Neutrophil (primary cell): ENCODE results near the gene SSR2.

ENCODE experiments used
- H3K27ac ChIP-seq: fragments of 200-600 bp; sonication (generic); 2 replicates; pipeline ENCODE4 v1.5.1; 2016; ENCODE audit warnings: mild to moderate bottlenecking, moderate library complexity
- H3K27me3 ChIP-seq: fragments of 200-600 bp; sonication (generic); 2 replicates; pipeline ENCODE4 v1.6.0; 2016; ENCODE audit warnings: mild to moderate bottlenecking
- H3K36me3 ChIP-seq: fragments of 200-600 bp; sonication (generic); 2 replicates; pipeline ENCODE4 v1.5.1; 2017
- H3K4me1 ChIP-seq, 2 experiments: fragments of 200-600 bp in 1 of 2; sonication (generic) in 1 of 2; 1 replicate in 1 of 2; 2 replicates in 1 of 2; pipeline versions ENCODE4 v1.5.1 to v1.6.1; 2013 to 2016; ENCODE audit warnings: low read depth in 1 of 2, low read length in 1 of 2, mild to moderate bottlenecking in 1 of 2, moderate library complexity in 1 of 2; ENCODE audit not compliant: control insufficient read depth in 1 of 2, insufficient read depth in 1 of 2
- H3K4me3 ChIP-seq, 2 experiments: fragments of 200-600 bp in 1 of 2; sonication (generic) in 1 of 2; 1 replicate in 1 of 2; 2 replicates in 1 of 2; pipeline ENCODE4 v1.5.1; 2013 to 2016; ENCODE audit warnings: low read depth in 1 of 2, low read length in 1 of 2, mild to moderate bottlenecking in 1 of 2, moderate library complexity in 1 of 2
- H3K9me3 ChIP-seq: fragments of 200-600 bp; sonication (generic); 2 replicates; pipeline ENCODE4 v1.5.1; 2016
- TF ChIP-seq, protein P1 (sequence below): fragments of 200-600 bp; sonication (generic); IDR thresholded peaks from 2 replicates; pipeline ENCODE4 v1.5.1; 2016; ENCODE audit warnings: antibody characterized with exemption

Gene SSR2

DNA sequence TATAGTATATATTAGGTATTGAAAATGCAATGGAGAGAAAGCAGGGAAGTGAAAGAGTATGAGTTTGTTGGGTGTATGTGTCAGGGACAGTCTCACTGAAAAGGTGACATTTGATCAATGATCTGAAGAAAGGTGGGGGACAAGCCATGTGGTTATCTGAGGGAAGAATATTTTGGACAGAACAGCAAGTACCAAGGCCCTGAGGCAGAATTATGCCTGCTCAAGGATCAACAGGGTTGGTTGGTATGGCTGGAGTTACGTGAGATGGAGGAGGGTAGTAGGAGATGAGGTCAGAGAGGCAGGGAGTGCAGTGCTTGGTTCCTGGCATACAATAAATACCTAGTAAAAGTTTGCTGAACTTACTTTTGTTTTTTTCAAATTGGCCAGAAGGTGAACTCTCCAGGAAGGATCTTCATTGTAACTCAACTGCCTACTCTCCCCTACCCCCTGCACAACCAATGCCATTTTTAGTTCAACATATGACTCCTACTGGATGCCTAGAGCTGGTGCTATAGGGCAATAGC is 35.6 kb upstream of the SSR2 start:
- H3K9me3 ChIP-seq, result no peaks in the 10 kb centered on the region
- TF ChIP-seq, protein P1, sequence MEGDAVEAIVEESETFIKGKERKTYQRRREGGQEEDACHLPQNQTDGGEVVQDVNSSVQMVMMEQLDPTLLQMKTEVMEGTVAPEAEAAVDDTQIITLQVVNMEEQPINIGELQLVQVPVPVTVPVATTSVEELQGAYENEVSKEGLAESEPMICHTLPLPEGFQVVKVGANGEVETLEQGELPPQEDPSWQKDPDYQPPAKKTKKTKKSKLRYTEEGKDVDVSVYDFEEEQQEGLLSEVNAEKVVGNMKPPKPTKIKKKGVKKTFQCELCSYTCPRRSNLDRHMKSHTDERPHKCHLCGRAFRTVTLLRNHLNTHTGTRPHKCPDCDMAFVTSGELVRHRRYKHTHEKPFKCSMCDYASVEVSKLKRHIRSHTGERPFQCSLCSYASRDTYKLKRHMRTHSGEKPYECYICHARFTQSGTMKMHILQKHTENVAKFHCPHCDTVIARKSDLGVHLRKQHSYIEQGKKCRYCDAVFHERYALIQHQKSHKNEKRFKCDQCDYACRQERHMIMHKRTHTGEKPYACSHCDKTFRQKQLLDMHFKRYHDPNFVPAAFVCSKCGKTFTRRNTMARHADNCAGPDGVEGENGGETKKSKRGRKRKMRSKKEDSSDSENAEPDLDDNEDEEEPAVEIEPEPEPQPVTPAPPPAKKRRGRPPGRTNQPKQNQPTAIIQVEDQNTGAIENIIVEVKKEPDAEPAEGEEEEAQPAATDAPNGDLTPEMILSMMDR, result no peak
- no peaks in the 10 kb centered on the region for H3K27me3 ChIP-seq
- H3K36me3 ChIP-seq, result peaks cover 15% of the 10 kb centered on the region
- H3K4me3 ChIP-seq, result no peak overlapping the region
- peaks cover 22 to 31% of the 10 kb centered on the region in 2 experiments for H3K4me1 ChIP-seq
- H3K27ac ChIP-seq, result no peak overlapping the region

DNA sequence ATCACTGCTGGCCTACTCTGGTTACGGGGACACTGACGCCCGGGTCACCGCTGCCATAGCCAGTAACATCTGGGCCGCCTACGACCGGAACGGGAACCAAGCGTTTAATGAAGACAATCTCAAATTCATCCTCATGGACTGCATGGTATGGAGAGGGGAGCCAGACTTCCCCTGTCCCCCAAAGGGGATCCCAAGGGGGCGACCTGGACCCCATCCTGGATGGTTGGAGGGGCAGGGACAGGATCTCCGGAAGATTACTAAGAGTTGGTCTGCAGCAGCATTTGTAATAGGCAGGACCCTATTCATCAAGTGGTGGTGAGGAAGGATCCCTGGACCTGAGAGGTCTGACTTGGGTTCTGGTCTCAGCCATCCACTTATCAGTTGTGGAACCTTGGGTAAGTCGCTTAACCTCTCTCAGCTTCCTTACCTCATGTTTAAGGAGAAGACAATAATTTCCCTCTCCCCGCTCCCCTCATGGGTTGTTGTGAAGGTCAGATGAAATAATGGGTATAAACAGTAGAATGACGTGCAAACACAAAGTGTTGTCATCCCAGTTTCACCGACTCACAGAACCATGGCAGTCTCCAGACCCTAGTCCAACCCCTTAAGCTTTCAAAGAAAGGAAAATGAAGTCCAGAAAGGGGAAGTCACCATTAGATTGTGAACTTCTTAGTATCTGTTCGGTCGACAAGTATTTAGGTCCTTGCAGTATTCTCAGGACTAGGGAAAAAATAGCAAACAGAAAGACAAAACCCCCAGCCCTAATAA is 34.7 kb upstream of the SSR2 start:
- TF ChIP-seq, protein P1, result no peak
- peaks cover 15% of the 10 kb centered on the region for H3K36me3 ChIP-seq
- H3K9me3 ChIP-seq, result no peaks in the 10 kb centered on the region
- H3K27ac ChIP-seq, result peak overlapping the region; percentile 85
- peak overlapping the region; percentile 87 to 98 for H3K4me3 ChIP-seq
- no peaks in the 10 kb centered on the region for H3K27me3 ChIP-seq
- peaks cover 22 to 31% of the 10 kb centered on the region in 2 experiments for H3K4me1 ChIP-seq

DNA sequence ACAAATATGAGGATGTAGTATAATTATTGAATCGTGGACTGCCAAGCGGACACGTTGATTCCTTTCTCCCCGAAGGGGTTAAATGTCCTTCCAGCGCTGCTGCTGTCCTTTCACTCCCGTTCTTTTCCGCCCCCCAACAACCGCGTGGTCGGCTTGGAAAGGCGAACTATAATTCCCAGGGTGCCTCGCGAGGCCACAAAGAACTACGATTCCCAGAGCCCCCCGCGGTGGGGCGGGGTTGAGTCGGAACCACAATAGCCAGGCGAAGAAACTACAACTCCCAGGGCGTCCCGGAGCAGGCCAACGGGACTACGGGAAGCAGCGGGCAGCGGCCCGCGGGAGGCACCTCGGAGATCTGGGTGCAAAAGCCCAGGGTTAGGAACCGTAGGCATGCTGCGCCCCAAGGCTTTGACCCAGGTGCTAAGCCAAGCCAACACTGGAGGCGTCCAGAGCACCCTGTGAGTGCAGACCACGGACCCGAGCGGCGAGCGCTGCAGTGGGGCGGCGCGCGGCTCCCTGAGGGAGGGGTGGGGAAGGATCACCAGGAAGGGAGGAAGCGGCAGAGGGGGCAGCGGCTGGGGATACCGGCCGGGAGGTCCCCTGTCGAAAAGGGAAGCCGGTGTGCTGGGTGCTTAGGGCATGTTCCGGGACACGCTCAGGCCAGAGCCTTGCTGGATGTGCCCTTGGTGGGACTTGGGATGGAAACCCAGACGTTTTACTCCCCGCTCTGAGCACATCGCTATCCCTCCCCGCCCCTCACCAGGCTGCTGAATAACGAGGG is 33.9 kb upstream of the SSR2 start, which contains the start of gene LAMTOR2:
Gene LAMTOR2 (plus strand): TSS at position 283 of the 781 bp plus-strand sequence. CDS start 108 bp downstream, at position 391.
- peaks cover 22 to 31% of the 10 kb centered on the region in 2 experiments for H3K4me1 ChIP-seq
- H3K27ac ChIP-seq, result peak within 1 kb of the TSS; percentile 85
- TF ChIP-seq, protein P1, result no peak
- peaks cover 15% of the 10 kb centered on the region for H3K36me3 ChIP-seq
- H3K9me3 ChIP-seq, result no peaks in the 10 kb centered on the region
- no peaks in the 10 kb centered on the region for H3K27me3 ChIP-seq
- peak within 1 kb of the TSS; percentile 87 to 98 for H3K4me3 ChIP-seq

DNA sequence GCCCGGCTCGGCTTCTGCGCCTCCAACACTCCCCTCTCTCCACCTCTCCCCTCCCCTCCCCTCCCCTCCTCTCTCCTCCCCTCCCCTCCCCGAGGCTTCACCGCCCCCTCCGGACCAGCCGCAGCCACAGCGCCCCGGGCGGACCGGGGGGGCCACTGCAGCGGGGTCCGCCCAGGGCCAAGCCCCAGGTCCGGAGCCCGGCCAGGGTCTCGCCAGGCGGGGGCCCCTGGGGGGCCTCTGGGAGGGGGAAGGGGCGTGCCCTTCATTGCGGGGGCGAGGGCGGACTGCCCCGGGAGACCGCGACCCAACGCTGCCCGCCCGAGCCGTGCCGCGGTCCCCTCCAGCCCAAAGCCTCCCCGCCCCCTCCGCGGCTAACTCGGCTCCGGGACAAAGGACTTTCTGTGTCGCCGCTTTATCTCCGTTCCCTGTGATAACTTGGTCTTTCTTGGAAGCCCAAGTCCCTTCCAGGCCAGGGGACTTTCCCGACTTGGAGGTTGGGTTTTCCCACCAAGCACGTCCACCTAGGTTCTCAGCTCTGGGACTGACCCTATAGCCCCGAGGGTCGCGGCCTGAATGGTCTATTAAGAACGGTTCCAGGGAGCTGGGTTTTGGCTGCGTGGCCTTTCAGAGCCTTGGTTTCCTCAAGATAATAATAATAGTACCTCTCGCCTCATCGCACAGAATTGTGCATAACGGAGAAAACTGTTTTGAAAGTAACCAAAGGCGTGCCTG is 33.2 kb upstream of the SSR2 start, which contains the start of gene UBQLN4:
Gene UBQLN4 (minus strand): TSS at position 31 of the 732 bp plus-strand sequence. CDS start 97 bp downstream, outside the sequence.
- peaks cover 15% of the 10 kb centered on the region for H3K36me3 ChIP-seq
- TF ChIP-seq, protein P1, result peak; percentile 72
- no peaks in the 10 kb centered on the region for H3K27me3 ChIP-seq
- H3K27ac ChIP-seq, result peak within 1 kb of the TSS; percentile 85
- H3K9me3 ChIP-seq, result no peaks in the 10 kb centered on the region
- H3K4me3 ChIP-seq, result peak within 1 kb of the TSS; percentile 87 to 98
- H3K4me1 ChIP-seq, result peaks cover 22 to 31% of the 10 kb centered on the region in 2 experiments
